ENCODE results near the gene LCE3A.
"Not testable (repeated sequence)": the region's sequence is repeated elsewhere in the genome, so short reads cannot be mapped to it uniquely, and the experiment has no call there.

The LCE3A gene, protein sequence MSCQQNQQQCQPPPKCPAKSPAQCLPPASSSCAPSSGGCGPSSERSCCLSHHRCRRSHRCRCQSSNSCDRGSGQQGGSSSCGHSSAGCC

DNA sequence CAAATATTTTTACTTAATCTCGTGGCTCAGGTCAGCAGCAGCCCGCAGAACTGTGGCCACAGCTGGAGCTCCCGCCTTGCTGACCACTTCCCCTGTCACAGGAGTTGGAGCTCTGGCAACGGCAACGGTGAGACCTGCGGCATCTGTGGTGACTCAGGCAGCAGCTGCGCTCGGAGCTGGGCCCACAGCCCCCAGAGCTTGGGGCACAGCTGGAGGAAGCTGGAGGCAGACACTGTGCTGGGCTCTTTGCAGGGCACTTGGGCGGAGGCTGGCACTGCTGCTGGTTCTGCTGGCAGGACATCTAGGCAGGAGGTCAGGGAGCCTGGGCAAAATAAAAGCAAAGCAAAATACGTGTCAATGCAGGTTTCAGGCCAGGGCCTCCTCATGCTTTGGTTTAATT, at the start of gene LCE3A:
Gene LCE3A (minus strand): TSS at position 301 of the 400 bp plus-strand sequence. CDS start 0 bp downstream, at position 301.
- no peak for DNase-seq

DNA sequence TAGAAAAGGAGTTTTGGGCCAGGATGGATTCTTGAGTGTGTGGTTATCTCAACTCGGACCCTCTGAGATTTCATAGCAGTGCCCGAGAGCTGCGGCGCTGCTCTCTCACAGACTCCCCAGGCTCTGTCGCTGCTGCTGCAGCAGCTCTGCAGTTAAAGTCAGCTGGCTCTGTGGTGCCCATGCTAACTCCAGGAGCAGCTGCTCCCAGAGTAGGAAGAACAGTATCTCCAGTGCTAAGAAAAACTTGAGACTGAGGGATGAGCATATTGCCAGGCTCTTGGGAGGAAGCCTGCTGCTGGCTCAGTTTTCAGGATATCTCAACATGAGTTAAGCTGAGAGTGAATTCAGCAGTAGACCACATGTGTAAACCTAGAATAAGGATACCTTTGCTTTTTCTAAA, 44.7 kb upstream of the LCE3A start:
- no peak for DNase-seq

DNA sequence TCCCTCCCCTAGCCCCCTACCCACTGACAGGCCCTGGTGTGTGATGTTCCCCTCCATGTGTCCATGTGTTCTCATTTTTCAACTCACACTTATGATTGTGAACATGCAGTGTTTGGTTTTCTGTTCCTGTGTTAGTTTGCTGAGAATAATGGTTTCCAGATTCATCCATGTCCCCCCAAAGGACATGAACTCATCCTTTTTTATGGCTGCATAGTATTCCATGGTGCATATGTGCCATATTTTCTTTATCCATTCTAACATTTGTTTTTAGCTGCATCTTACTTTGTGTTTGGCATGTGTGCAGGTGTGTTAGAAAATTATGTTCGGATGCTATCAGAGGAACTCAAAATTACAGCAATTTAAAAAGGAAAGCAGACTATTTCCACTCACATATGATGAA, 43.3 kb upstream of the LCE3A start:
- DNase-seq: not testable (repeated sequence)

DNA sequence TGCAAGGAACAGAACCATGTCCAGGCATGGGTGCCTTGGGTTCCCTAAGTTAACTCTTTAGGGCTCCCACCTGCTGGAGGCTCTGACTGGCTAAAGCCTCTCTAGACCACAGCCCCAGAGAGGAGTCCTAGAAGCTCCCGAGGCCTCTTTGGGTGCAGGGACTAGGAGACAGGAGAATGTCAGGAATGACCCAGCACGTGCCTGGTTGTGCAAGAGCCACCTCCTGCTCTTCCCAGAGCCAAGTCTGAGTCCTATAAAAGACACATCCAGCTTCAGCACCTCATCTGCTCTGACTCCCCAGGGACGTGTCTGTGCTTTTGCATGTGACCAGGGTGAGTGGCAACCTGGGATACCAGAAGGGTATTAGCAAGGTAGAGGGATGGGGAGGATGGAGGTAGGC, 40.2 kb upstream of the LCE3A start, which contains the start of gene LCE2D:
Gene LCE2D (plus strand): TSS at position 283 of the 400 bp plus-strand sequence. CDS start 726 bp downstream, outside the sequence.
- DNase-seq: no peak

DNA sequence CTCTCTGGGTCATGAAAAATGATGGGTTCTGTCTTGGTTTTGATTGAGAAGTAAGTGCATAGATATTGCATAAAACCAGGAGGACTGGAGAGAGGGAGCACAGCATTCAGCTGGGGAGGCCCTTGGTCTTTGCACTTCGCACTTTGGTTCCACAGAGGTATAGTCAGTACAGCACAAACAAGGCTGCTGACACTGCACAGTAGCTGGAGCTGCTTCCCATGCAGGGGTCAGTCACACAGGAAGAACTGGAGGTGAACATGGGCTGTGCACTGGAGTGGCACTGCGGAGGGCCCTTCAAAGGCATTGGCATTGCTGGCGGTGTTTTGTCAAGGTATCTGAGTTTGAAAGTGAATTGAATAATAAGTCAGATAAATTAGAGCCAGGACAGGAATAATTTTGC, 35.7 kb upstream of the LCE3A start:
- DNase-seq: no peak

DNA sequence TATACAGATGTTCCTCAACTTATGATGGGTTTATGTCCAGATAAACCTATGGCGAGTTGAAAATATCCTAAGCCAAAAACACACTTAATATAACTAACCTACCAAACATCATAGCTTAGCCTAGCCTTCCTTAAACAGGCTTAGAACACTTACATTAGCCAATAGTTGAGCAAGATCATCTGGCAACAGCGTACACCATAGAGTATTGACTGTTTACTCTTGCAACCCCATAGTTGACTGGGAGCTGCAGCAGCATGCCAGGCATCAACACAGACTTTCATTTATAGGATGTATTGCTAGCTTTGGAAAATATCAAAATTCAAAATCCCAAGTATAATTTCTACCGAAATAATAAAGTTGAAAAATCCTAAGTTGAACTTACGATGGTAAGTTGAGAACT, 34.8 kb upstream of the LCE3A start:
- no peak for DNase-seq

DNA sequence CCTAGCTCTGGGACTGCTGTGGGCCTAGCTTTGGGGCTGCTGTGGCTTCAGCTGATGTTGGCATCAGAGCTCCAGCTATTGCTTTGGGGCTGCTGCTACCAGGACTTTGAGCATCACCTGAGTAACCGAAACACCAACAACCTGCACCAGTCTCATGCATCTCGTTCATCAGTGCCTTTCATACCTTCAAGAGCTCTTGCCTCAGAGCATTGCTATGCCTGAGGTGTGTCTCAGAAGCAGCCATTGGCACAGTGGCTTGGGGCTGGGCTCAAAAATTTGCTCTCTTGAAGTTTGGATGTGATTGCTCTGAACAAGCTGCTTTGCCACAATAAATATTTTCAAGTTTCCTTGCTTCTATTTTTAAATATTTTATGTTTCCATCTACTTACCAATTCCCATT, 33.6 kb upstream of the LCE3A start:
- no peak for DNase-seq

DNA sequence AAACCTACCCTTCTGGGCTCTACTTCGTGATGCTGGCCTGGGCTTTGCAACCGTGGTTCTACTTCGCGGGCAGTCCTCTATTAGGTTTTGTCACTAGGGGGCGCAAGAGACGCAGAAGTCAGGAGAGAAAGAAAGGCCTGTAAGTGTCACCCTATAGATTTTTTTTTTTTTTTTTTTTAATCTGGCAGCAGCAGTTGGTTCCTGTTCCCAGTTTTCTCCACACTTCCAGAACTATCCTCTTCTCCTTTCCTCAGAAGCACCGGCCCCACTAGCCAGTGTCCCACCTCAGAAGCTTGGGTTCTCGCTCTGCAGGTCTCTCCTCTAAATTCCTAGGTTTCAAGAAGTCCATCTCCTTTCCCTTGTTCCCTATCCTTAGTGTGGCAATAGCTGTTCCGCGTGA, 31.2 kb upstream of the LCE3A start:
- DNase-seq: peak; percentile 49

DNA sequence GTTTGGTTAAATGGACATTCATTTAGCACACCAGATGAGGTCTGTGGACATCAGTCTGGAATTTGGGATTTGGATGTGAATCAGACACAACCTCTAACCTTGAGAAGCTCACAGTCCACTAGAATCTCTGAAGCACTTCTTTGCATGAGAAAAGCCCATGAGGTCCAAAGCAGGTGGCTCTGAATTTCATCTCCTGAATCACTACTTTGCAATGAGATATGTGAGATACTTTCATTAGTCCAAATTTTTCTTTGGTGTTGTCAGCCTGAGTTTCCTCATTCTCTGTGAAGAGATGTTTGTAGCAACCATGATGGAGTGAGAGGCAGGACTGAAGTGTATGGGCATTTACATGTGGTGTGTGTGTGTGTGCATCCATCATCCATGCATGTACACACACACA, 23.8 kb upstream of the LCE3A start:
- DNase-seq: peak; percentile 3

DNA sequence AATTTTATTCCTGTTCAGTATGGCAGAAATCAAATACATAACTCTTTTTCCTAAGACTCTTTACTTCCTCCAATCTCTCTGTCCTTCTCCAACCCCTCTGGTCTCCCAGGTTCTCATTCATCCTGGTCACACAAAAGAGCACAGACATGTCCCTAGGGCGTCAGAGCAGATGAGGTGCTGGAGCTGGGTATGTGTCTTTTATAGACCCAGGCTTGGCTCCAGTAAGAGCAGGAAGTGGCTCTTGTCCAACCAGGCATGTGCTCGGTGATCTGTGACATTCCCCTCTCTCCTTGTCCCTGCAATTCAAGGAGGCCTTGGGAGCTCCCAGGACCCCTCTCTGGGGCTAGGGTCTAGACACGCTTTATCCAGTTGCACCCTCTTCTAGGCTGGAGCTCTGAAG, 22.2 kb upstream of the LCE3A start:
- DNase-seq: no peak

DNA sequence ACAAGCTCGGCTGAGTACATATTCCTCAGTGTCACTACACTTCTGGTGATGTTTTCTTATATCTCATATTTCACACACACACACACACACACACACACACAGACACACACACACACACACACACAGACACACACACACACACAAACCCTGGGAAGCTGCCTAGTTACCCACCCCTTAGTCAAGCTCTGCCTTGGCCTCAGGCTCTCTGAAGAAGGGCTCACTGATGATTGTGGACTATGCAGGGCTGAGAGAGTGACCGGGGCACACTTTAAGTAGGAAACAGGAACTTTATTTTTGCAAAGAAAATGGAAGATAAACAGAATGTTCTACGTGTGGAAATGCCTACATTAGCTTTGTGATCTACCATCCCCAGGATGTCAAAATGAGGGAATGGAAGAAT, 21.0 kb upstream of the LCE3A start:
- no peak for DNase-seq

DNA sequence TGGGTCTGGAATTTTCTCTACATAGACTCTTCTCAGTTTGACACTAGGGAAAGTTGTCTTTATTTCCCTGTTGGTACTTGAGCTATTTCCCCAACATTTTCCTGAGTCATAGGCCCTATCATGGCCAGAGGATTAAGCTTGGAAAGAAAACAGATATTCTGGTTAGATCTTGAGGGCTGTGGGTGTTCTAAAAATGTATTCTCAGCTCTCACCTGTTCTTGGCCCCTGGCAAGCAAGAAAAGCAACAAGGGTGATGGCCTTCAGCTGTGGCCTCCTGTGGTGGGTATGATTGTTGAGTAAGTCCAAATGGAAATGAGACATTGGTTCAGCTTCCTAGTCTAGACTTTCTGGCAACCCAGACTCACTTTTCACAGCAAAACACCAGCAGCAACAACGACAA, 17.4 kb upstream of the LCE3A start:
- no peak for DNase-seq

DNA sequence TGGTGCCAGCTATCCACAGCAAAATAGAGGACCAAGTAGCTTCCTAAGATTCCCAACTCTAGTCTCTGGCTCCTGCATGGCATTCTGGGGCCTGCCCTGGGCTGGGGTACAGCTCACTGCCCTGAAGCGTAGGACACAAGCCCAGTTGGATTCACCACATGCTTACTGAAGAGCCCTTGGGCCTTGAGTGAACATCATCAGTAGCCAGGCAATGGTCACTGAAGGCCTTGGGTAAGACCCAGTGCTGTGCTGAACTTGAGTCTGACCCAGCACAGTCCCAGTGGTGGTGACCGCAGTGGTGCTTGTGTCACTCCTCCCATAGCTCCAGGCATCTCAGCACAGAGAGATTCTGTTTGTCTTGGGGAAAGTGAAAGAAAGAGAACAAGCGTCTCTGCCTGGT, 7.7 kb upstream of the LCE3A start:
- no peak for DNase-seq

DNA sequence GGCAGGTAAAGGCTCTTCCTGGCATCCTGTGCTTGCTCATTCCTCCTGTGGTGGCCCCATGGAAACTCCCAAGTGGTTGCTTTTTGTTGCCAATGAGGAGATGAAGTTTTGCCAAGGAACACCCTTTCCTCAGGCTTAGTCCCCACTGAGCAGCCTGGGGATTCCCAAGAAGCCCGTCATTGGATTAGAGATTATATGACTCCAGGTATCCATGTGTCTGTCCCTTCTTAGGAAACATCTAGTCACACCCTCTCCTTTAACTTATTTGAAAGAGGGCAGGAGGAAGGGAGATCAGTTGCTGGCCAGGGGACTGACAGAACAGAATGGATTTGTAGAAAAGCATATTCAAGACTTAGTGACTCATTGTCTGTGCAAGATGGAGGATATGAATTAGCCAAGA, 3.8 kb upstream of the LCE3A start:
- no peak for DNase-seq

DNA sequence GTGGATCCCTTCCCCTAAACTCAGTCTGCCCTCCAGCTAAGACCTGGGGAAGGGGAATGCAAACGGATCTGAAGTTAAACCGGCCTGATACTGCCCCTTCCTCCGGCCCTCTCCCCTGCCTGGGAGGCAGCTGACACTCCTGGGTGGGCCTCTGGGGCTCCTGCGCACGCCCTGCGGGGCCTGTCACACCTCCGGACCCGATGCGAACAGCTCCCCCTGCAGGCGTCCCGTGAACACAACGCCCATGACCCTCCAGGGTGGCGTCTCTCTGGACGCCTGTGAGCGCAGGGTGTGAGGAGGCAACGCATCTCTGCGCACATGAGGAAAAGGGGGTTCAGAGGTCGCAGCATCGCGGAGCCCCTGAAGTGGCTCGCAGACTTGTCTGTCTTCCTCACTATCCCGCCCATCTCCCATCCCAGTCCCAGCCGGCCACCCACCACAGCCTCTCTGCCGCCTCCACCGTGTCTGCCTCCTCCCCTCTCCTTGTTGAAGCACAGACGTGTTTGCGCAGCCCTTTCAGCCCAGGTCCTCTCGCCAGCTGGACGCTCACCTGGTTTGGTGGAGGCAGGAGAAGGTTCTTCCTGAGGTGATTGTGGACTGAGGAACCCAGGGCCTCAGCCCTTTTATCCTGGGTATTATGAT, 421 bp upstream of the LCE3A start:
- DNase-seq: no peak

DNA sequence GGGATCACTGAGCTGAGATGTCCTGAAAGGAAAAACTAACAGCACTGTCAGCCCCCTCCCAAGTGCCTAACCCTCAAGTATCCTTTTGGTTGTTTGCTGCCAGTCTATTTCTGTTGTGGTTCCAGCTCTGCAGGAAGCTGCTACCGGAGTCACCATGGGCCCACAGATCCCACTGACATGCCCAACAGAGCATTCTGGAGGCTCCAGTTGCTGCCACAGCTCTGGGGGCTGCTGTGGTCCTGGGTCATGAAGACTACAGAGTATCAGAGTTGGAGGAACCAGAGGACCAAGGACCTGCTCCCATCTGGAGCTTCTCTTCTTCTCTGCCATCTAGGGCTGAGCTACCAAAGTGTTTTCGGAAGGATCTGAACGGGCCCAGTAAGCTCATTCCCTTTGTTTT, 910 bp downstream of the LCE3A start:
- no peak for DNase-seq

DNA sequence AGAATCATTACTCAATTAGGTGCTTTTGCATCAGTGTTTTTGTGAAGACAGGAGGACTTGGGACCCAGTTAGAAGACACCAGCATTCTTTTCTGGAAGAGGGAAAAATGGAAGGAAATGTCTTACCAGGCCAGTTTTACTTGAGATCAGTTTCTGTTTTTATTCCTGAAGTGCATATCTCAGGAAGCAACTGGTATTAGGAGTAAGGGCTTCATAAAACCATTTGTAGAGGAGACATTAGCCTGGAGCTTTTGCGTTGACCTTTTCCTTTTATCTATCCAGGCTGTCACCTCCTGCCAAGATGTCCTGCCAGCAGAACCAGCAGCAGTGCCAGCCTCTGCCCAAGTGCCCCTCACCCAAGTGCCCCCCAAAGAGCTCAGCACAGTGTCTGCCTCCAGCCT, 9.4 kb downstream of the LCE3A start, which contains the start of gene LCE3B:
Gene LCE3B (plus strand): TSS at position 301 of the 400 bp plus-strand sequence. CDS start 0 bp downstream, at position 301.
- no peak for DNase-seq

DNA sequence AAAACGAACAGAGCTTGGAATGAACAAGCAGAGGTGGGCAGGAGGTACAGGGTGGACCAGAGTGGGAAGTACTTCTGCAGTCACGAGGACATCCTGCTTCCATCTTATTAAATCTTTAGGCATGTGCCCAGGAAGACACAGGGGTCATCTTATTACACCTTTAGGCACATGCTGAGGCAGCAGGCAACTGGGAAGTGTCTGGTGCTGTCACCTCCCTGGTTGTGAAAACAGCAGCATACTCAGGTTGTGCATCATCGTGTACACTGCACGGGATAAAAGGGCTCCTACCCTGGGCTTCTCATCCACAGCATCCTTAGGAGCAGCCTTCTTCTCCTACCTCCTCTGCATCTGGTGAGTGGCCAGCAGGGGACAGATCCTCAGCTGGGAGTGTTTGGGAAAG, 23.0 kb downstream of the LCE3A start, which contains the start of gene LCE3C:
Gene LCE3C (plus strand): TSS at position 301 of the 400 bp plus-strand sequence. CDS start 498 bp downstream, outside the sequence.
- no peak for DNase-seq

DNA sequence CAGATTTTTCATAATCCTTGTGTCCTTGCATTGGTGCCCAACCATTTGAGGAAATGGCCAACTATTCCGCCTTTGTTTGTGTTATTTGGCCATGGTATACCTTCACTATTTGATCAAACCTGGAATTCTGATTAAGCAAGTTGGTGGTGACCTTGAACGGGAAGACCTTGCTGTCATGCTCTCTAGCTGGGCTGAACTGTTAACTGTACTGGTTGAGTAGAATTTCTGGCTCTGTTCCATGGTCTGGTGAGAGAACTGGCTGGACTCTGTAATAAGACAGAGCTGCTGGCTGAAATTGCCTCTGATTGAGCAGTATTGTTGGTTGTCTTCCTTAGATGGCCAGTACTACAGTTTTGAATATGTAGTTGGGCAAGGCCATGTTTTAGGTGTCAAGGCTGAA, 25.9 kb downstream of the LCE3A start:
- DNase-seq: no peak

DNA sequence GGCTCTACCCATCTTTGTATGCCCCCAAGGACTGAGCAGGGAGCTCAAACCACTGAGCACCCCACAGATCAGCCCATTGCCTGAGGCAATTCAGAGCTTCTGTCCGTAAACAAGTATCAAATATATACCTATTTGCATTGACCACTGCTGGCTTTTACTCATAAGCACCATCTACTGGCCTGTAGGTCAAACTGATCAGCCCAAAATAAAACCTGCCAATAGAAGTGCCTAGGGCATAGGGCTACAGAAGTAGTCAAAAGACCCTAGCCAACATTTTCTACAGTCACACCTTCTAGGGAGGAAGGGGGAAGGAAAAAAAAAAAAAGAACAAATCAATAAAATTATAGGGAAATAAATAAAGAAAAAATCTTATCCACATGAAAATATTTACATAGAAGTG, 37.3 kb downstream of the LCE3A start:
- DNase-seq: peak; percentile 6

DNA sequence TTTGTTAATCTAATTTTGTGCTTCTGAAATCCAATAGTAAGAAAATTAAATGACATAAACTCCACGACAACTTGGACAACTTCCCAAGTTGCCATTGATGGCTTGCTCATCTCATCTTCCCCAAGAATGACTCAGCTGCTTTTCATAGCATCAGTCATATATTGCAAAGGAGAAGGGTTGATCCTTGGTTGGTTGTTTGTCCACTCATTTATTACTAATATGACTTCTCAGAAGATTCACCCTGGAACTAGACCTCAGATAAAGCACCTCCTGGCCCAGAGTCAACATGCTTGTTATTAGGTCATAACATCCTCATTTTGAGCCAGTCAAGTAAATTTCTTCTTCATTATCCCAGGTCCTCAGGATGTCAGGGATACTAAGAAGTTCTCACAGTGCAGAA, 40.3 kb downstream of the LCE3A start:
- DNase-seq: peak; percentile 35

DNA sequence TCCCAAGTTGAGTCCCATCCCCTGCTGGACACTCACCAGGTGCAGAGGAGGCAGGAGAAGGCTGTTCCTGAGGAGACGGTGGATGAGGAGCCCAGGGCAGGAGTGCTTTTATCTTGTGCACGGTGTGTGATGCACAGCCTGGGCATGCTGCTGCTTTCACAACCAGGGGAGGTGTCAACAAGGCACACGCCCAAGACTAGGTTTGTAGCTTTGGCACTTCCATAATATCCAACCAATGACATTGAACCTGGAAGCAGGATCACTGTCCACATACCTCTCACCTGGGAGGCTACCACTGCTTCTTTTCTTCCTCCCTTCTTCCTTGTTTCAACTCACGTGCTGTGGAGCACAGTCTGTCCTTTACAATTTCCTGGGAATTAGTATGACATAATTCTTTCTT, 42.5 kb downstream of the LCE3A start, which contains the start of gene LCE3D:
Gene LCE3D (minus strand): TSS at position 84 of the 400 bp plus-strand sequence. CDS start 580 bp downstream, outside the sequence.
- no peak for DNase-seq

DNA sequence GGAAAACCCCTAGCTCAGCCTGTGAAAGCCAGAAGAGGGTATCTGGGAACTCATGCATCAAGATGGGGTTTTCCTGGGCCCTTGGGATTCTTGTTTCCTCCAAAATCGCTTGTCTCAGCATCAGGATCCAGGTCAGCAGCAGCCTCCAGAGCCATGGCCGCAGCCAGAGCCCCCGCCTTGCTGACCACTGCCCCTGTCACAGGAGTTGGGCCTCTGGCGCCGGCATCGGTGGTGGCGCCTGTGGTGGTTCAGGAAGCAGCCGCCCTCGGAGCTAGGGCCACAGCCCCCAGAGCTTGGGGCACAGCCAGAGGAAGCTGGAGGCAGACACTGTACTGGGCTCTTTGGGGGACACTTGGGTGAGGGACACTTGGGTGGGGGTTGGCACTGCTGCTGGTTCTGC, 43.4 kb downstream of the LCE3A start:
- DNase-seq: not testable (repeated sequence)

DNA sequence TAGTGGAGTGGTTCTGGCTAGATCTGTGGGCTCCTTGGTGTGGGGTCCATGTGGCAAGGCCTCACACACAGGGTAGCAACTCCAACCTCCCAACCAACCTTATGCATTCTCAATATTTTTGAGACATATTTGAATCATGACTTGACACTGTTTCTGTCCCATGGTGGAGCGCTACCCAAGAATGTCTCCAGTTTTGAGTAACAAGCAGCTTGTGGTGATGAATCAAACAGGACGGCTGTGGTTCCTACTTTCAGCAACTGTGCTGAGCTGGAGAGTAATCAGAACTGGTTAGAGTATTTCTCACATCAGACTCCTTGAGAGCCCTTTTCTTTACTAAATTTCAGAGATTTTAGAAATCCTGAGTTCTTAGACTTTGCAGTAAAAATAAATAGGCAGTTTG, 45.7 kb downstream of the LCE3A start:
- no peak for DNase-seq

Measured in HCEC 1CT (cell line).